Measurements from ENCODE around the gene MCF2L.
"Not testable (repeated sequence)": the region's sequence is repeated elsewhere in the genome, so short reads cannot be mapped to it uniquely, and the experiment has no call there.

MCF2L gene

DNA sequence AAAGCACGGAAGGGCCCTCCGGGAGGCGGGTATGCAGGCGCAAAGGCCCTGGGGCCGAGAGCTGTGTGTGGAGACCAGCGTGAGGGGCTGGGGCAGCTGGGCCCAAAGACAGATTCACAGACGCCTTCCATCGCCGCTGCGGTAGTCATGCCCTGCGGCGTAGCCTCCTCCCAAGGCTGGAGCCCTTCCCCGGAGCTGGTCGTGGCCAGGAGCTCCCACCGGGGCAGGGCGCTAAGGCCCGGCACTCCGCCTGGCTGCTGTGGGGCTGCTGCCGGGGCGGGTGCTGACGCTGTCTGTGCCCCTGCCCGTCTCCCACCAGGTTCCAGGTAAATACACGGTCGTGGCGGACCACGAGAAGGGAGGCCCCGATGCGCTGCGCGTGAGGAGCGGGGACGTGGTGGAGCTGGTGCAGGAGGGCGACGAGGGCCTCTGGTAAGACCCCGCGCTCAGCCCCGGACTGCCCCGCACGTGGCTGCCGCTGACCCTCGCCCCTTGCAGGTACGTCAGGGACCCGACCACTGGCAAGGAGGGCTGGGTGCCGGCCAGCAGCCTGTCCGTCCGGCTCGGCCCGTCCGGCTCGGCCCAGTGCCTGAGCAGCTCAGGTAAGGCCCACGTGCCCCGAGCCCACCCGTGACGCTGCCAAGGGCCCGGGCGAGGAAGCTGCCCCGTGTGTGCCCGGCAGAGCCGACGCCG is 127.2 kb downstream of the MCF2L start:
- no peak for DNase-seq (ENCODE audit: low read depth)

DNA sequence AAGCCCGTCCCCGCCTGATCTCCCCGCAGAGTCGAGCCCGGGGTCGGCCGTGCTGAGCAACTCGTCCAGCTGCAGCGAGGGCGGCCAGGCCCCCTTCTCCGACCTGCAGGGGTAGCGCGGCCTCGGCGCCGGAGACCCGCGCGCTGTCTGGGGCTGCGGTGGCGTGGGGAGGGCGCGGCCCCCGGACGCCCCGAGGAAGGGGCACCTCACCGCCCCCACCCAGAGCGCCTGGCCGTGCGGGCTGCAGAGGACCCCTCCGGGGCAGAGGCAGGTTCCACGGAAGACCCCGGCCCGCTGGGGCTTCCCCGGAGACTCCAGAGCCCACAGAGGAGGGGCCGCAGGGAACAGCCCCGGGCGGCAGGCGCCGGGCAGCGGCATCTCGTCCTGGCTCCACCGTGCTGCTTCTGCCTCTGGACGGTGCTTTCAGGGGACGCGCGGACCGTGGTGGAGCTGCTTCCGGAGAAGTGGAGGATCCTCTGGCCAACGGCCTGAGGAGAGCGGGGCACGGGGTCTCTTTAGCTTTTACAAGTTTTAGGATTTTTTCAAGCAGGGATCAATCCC is 127.8 kb downstream of the MCF2L start:
- DNase-seq (ENCODE audit: low read depth) = no peak

DNA sequence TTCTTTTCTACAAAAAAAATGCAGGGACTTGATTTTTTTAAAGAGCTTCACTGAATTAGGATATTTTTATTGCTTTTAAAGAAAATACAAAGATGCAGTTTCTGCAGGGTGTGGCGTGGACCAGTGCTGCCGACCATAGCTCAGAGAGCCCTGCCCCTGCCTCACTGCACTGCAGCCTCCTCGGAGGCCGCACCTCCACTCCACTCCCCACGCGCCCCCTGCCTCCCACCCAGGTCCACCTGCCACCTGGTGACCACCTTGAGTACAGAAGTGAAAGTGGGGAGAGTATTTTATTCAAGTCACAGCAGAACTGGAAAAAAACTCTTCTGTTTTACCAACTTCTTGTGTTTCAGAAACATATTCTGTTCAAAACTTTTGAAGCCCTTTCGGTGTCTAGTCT is 128.6 kb downstream of the MCF2L start:
- DNase-seq (ENCODE audit: low read depth) = no peak

GRCh38 chr13:113098162-113098732 is 129.2 kb downstream of the MCF2L start:
- no peak for DNase-seq (ENCODE audit: low read depth)

GRCh38 chr13:113099142-113099541 is 130.1 kb downstream of the MCF2L start:
- no peak for DNase-seq (ENCODE audit: low read depth)

DNA sequence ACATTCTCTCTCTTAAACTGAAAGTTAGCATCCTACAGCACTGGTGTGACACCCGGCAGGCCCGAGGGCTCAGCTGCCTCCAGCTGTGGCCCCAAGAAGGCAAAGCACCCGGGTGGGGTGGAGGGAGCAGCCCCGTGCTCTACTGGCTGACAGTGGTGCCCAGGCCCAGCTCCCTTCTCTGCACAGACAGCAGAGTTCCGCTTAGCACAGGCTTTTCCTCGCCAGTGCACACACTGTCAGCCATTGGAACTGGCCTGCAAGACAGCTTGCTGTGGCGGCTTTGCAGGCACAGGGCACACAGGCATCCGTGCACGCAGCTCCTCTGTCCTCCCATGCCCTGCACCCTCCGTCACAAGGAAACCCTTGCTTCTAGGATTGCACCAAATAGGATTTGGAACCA is 133.3 kb downstream of the MCF2L start:
- not testable (repeated sequence) for DNase-seq (ENCODE audit: low read depth)

DNA sequence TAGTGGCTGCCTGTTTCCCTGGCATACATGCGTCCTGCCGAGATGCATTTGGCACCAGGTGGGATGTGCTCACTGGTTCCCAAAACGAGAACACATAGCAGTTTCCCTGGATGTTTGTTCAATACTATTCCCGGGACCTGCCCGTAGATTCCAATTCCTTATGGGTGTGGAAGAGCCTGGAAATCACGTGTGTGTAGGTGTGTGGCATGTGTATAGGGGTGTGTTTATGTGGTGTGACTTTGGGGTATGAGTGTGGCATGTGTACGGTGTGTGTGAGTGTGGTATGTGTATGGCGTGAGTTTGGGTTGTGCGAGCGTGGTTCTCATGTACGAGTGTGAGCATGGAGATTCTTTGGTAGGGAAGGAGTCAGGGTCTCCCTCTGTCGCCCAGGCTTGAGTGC is 133.7 kb downstream of the MCF2L start:
- no peak for DNase-seq (ENCODE audit: low read depth)

- DNase-seq (ENCODE audit: low read depth) = no peak
These were observed 134.6 kb downstream of the MCF2L start for GRCh38 chr13:113103646-113104045.

DNA sequence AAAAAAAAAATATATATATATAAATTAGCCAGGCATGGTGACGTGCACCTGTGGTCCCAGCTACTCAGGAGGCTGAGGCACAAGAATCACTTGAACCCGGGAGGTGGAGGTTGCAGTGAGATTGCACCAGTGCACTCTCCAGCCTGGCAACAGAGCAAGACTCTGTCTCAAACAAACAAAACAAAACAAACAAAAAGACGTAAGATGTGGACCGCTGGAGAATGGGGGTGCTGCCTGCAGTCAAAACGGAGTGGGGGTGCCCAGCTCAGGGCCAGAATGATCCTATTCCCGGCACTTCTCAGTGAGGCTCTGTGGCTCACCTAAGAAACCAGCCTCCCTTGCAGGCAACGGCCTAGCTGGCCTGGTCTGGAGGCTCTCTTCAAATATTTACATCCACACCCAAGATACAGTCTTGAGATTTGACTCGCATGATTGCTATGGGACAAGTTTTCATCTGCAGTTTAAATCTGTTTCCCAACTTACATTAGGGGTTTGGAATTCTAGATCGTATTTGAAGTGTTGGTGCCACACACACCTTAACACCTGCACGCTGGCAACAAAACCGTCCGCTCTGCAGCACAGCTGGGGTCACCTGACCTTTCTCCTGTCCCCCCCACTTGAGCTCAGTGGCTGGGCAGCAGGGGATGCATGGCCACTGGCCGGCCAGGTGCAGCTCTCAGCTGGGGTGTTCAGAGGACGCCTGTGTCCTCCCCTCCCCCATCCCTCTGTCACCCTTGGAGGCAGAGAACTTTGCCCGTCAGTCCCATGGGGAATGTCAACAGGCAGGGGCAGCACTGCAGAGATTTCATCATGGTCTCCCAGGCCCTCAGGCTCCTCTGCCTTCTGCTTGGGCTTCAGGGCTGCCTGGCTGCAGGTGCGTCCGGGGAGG is 136.3 kb downstream of the MCF2L start, which contains the start of gene F7:
TSS of gene F7 (plus strand) at position 760 of the 889 bp plus-strand sequence. CDS start at position 811, 51 bp downstream.
- no peak for DNase-seq (ENCODE audit: low read depth)

GRCh38 chr13:113105921-113106452 is 137.0 kb downstream of the MCF2L start:
- no peak for DNase-seq (ENCODE audit: low read depth)

DNA sequence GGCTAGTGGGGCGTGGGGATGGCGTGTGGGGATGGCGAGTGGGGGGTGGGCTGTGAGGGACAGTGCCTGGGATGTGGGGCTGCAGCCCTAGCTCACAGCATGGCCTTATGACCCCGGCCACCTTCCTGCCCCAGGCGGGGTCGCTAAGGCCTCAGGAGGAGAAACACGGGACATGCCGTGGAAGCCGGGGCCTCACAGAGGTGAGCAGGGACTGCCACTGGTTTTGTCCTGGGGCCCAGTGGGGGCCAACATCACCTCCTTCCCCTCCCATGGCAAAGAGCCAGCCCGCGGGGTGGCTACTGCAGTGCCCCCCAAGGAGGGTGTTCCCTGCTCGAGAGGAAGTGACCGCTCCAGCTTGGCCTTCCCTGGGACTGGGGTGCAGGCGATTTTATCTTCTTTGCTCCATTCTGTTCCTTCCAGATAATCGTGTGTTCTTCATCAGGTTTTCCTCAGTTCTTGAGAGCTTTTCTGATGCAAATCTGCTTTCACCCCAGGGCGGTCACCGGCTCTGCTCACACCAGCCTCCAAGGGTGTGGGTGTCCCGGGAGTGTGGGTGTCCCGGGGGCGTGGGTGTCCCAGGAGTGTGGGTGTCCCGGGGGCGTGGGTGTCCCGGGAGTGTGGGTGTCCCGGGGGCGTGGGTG is 137.8 kb downstream of the MCF2L start:
- DNase-seq (ENCODE audit: low read depth) = no peak

GRCh38 chr13:113108521-113108920 is 139.5 kb downstream of the MCF2L start:
- not testable (repeated sequence) for DNase-seq (ENCODE audit: low read depth)

- DNase-seq (ENCODE audit: low read depth) = no peak
These were observed 140.4 kb downstream of the MCF2L start for GRCh38 chr13:113109151-113110047.

GRCh38 chr13:113110048-113110851 is 141.2 kb downstream of the MCF2L start:
- no peak for DNase-seq (ENCODE audit: low read depth)

DNA sequence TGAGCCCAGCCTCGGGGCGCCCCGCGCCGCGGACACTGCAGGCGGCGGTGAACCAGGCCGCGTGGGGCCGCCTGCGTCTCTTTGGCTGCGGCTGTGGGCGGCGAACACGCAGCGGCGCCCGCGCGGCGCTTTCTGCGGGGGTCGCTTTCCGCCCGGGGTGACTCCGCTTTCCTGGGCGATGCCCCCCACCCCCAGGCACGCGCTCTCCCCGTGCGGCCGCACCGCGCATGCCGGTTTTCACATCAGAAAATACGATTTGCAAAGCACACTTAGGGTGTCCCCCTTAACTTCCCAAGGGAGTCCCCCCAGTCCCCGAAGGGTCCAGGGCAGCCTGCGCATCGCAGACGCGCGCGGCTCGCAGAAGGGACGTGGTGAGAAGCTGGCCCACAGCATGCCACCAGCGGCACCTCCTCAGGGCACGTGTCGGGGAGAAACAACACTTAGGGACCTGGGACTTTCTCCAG is 141.9 kb downstream of the MCF2L start:
- DNase-seq (ENCODE audit: low read depth) = no peak

- not testable (repeated sequence) for DNase-seq (ENCODE audit: low read depth)
These were observed 142.8 kb downstream of the MCF2L start for GRCh38 chr13:113111821-113112220.

GRCh38 chr13:113112475-113112874 is 143.5 kb downstream of the MCF2L start:
- DNase-seq (ENCODE audit: low read depth) = not testable (repeated sequence)

- DNase-seq (ENCODE audit: low read depth) = no peak
These were observed 144.2 kb downstream of the MCF2L start for GRCh38 chr13:113112893-113113845.
